ENCODE results near the gene CXCR5.

- TF ChIP-seq EP300 (IDR thresholded peaks at IDR 0.05; ENCODE audit: borderline replicate concordance) (no peak), CEBPB (IDR thresholded peaks at IDR 0.05) (no peak)
- TF ChIP-seq, protein P1, sequence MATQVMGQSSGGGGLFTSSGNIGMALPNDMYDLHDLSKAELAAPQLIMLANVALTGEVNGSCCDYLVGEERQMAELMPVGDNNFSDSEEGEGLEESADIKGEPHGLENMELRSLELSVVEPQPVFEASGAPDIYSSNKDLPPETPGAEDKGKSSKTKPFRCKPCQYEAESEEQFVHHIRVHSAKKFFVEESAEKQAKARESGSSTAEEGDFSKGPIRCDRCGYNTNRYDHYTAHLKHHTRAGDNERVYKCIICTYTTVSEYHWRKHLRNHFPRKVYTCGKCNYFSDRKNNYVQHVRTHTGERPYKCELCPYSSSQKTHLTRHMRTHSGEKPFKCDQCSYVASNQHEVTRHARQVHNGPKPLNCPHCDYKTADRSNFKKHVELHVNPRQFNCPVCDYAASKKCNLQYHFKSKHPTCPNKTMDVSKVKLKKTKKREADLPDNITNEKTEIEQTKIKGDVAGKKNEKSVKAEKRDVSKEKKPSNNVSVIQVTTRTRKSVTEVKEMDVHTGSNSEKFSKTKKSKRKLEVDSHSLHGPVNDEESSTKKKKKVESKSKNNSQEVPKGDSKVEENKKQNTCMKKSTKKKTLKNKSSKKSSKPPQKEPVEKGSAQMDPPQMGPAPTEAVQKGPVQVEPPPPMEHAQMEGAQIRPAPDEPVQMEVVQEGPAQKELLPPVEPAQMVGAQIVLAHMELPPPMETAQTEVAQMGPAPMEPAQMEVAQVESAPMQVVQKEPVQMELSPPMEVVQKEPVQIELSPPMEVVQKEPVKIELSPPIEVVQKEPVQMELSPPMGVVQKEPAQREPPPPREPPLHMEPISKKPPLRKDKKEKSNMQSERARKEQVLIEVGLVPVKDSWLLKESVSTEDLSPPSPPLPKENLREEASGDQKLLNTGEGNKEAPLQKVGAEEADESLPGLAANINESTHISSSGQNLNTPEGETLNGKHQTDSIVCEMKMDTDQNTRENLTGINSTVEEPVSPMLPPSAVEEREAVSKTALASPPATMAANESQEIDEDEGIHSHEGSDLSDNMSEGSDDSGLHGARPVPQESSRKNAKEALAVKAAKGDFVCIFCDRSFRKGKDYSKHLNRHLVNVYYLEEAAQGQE (IDR thresholded peaks at IDR 0.05; ENCODE audit: low read depth), result no peak
Measured at GRCh38 chr11:118873804-118874203, 9.9 kb upstream of the CXCR5 start.

Data from Ishikawa (cell line).